ENCODE results near the gene MYRFL. TPM values are rescaled to one million over a fixed set of nuclear protein-coding genes. Genes with fewer than 3 reads are reported as not detected.

MYRFL gene
- total RNA-seq, 1 donor from 2014 or later, result 0.93 TPM

DNA sequence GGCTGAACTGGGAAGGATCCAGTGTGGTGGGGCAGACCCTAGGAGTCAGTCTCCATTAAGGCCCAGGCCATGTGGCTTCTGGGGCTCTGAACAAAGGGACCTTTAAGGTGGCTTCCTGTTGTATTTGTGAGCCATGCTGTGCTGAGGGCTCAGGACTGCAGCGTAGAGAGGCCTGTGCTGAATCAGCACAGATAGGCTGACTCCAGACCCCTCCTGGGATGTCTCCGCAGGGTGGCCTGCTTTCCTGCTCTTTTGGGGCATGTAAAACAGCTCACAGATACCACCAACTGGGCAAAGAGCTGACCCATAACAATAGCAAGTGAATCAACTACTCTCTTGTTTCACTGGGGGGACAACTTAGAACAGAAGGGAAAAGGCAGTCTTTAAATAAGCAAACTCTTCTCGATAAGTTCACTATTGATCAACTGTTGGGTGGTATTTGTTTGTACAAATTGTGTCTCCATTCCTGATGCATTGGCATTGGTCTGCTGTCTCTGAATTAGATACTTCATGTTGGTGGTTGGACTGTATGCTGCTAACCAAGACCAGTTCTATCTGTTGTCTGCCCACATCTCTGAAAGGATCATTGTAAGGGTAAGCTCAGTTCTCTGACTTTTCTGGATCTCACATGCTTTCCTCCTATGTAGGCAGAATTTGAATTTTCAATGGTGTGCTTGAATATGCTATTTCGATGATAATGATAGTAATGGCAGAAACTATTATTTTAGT lies 71.8 kb downstream of the MYRFL start:
- H3K4me3 Mint-ChIP-seq (ENCODE audit: low read depth), result no peak overlapping the region
- no peaks in the 10 kb centered on the region for H3K36me3 Mint-ChIP-seq (ENCODE audit: insufficient read depth)
- TF ChIP-seq, protein P1, sequence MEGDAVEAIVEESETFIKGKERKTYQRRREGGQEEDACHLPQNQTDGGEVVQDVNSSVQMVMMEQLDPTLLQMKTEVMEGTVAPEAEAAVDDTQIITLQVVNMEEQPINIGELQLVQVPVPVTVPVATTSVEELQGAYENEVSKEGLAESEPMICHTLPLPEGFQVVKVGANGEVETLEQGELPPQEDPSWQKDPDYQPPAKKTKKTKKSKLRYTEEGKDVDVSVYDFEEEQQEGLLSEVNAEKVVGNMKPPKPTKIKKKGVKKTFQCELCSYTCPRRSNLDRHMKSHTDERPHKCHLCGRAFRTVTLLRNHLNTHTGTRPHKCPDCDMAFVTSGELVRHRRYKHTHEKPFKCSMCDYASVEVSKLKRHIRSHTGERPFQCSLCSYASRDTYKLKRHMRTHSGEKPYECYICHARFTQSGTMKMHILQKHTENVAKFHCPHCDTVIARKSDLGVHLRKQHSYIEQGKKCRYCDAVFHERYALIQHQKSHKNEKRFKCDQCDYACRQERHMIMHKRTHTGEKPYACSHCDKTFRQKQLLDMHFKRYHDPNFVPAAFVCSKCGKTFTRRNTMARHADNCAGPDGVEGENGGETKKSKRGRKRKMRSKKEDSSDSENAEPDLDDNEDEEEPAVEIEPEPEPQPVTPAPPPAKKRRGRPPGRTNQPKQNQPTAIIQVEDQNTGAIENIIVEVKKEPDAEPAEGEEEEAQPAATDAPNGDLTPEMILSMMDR (IDR thresholded peaks at IDR 0.05; ENCODE audit: unreplicated experiment), result no peak
- no peak for DNase-seq (ENCODE audit: low spot score, unreplicated experiment)
- H3K9me3 Mint-ChIP-seq (ENCODE audit: low read depth), result no peaks in the 10 kb centered on the region
- no peaks in the 10 kb centered on the region for H3K27me3 Mint-ChIP-seq
- no peak overlapping the region for H3K27ac Mint-ChIP-seq
- peaks cover 2% of the 10 kb centered on the region for H3K4me1 Mint-ChIP-seq (ENCODE audit: low read depth)

DNA sequence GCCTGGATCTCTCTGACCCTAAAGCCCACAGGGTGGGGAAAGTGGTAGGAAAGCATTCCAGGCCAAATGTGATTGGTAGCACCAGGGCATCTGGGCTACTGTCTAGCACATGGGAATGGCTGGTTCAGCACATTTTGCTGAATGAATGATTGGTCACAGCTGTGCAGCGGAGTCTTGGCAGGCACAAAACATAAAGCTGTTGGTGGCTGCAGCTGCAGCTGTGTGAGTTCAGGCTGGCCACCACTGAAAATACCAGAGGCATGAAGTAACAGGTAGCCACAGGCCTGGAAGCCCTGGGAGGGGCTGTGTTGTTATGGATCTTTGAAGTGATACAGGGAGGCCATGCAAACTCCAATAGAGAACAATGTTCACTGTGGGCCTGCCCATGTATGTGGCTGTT lies 72.7 kb downstream of the MYRFL start:
- no peaks in the 10 kb centered on the region for H3K27me3 Mint-ChIP-seq
- no peak for DNase-seq (ENCODE audit: low spot score, unreplicated experiment)

DNA sequence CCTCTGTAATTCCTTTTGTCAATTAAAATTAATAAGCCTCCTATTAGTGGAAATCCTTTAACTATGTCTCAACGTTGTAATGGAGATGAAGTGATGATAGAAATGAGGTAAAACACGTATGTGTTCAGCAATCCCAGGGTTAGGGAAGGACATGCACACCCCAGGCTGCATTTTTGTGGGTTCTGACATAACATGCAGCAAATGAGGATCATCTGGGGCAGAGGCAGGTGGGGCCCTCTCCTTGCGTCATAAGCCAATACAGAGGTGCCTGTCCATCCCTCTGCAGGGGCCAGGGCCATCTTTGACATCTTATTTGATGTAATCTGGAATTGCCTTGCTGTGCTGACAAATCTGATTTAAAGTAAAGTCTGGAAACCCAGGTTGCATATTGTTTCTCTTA lies 73.2 kb downstream of the MYRFL start:
- TF ChIP-seq, protein P1 (IDR thresholded peaks at IDR 0.05; ENCODE audit: unreplicated experiment), result no peak
- Mint-ChIP-seq H3K27me3 (no peaks in the 10 kb centered on the region), H3K4me3 (ENCODE audit: low read depth) (no peak overlapping the region), H3K9me3 (ENCODE audit: low read depth) (no peaks in the 10 kb centered on the region), H3K36me3 (ENCODE audit: insufficient read depth) (no peaks in the 10 kb centered on the region), H3K4me1 (ENCODE audit: low read depth) (peaks cover 2% of the 10 kb centered on the region), H3K27ac (no peak overlapping the region)
- no peak for DNase-seq (ENCODE audit: low spot score, unreplicated experiment)

More for the DNA sequence above, 72.7 kb downstream of the MYRFL start:
- Mint-ChIP-seq H3K36me3 (ENCODE audit: insufficient read depth) (no peaks in the 10 kb centered on the region), H3K9me3 (ENCODE audit: low read depth) (no peaks in the 10 kb centered on the region), H3K4me1 (ENCODE audit: low read depth) (peaks cover 2% of the 10 kb centered on the region), H3K4me3 (ENCODE audit: low read depth) (no peak overlapping the region), H3K27ac (no peak overlapping the region)
- TF ChIP-seq, protein P1 (IDR thresholded peaks at IDR 0.05; ENCODE audit: unreplicated experiment), result no peak

DNA sequence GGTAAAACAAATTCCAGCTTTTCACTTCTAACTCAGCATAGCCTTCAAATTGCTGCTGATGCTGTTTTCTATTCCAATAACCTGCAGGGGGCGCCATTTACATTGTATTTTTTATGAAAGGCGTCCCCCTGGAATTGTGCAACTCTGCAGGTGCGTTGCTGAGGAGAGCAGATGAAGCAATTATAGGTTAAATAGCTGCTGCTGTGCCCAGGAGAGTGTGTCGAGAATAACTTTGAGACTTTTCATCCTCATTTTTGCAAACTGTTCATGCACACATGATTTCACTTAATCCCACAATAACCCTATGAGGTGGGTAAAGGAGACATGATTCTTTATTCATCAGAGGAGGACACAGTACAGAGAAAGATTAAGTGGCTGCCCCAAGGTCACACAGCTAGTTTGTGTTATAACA lies 75.7 kb downstream of the MYRFL start:
- peak; percentile 64 for DNase-seq (ENCODE audit: low spot score, unreplicated experiment)
- H3K4me1 Mint-ChIP-seq (ENCODE audit: low read depth), result peaks cover 2% of the 10 kb centered on the region
- H3K36me3 Mint-ChIP-seq (ENCODE audit: insufficient read depth), result no peaks in the 10 kb centered on the region
- H3K27ac Mint-ChIP-seq, result peak overlapping the region; percentile 64
- TF ChIP-seq, protein P1 (IDR thresholded peaks at IDR 0.05; ENCODE audit: unreplicated experiment), result peak; percentile 91
- H3K4me3 Mint-ChIP-seq (ENCODE audit: low read depth), result no peak overlapping the region
- H3K9me3 Mint-ChIP-seq (ENCODE audit: low read depth), result no peaks in the 10 kb centered on the region
- no peaks in the 10 kb centered on the region for H3K27me3 Mint-ChIP-seq

DNA sequence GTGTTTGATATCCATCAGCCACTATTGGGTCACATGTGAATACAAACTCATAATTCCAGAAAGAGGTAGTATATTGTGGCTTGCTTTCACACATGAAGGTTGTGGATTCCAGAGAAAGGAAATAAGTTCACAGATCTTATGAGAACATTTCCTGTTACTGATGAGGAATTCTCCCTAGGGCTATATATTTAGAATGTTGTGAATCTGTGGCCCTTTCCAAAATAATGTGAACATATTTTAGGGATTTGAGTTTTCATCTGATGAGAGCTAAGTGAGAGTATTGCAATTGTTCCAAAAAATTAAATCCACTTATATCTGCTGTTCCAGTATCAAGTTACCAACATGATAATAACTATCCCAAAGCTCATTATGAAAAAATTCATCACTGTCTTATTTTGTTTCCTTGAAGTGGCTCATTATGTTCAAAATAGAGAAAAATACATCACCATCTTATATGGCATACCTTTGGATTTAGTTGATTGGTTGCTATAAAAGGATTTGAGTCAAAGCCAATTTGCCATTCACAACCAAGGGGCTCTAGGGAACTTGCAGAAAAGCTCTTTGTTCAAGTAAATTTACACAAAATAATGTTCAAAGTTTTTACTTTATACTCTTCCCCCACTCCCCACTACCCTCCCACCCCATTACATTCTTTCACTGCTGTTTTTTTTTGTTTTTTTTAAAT lies 76.3 kb downstream of the MYRFL start:
- peaks cover 2% of the 10 kb centered on the region for H3K4me1 Mint-ChIP-seq (ENCODE audit: low read depth)
- H3K9me3 Mint-ChIP-seq (ENCODE audit: low read depth), result no peaks in the 10 kb centered on the region
- H3K27me3 Mint-ChIP-seq, result no peaks in the 10 kb centered on the region
- no peak overlapping the region for H3K4me3 Mint-ChIP-seq (ENCODE audit: low read depth)
- no peak for DNase-seq (ENCODE audit: low spot score, unreplicated experiment)
- no peak overlapping the region for H3K27ac Mint-ChIP-seq
- TF ChIP-seq, protein P1 (IDR thresholded peaks at IDR 0.05; ENCODE audit: unreplicated experiment), result no peak
- H3K36me3 Mint-ChIP-seq (ENCODE audit: insufficient read depth), result no peaks in the 10 kb centered on the region
